ENCODE results near the gene CHRD.

DNA sequence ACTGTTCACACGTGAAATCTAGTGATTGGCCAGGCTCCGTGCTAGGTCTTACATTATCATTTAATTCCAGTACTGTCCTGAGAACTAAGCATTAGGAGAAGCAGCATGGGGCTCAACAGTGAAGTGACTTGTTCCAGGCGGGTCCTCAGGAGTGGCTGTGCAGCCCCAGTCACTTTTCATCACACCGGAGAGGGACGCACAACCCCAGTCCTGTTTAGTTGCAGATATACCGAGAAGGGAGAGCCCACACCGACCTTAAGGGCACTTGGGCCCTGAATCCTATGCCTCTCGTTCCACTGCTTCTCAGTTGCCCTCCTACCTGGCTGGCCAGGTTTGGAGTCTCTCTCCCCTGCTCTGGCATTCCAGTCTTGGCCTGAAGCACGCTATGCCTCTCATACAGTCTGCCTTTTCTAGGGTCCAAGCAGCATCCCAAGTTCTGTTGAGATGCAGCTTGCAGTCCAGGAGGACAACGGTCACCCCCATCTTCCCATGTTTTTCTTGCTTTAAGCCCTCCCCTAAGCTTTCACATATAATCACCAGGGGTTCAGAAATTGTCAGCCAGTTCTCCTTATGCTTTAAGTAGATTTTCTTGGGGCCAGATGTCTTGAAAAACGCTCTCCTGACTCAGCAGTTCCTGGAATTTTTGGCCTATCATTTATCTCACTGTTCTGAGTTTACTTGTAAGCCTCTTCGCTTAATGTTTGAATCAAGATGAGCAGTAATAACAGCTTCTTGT is 32.4 kb upstream of the CHRD start:
- TF ChIP-seq, protein P1, sequence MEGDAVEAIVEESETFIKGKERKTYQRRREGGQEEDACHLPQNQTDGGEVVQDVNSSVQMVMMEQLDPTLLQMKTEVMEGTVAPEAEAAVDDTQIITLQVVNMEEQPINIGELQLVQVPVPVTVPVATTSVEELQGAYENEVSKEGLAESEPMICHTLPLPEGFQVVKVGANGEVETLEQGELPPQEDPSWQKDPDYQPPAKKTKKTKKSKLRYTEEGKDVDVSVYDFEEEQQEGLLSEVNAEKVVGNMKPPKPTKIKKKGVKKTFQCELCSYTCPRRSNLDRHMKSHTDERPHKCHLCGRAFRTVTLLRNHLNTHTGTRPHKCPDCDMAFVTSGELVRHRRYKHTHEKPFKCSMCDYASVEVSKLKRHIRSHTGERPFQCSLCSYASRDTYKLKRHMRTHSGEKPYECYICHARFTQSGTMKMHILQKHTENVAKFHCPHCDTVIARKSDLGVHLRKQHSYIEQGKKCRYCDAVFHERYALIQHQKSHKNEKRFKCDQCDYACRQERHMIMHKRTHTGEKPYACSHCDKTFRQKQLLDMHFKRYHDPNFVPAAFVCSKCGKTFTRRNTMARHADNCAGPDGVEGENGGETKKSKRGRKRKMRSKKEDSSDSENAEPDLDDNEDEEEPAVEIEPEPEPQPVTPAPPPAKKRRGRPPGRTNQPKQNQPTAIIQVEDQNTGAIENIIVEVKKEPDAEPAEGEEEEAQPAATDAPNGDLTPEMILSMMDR (IDR thresholded peaks at IDR 0.05), result no peak
- no peak for TF ChIP-seq ZFX (IDR thresholded peaks at IDR 0.05; ENCODE audit: borderline replicate concordance)
